IPS DF 19.7 (cell line): ENCODE results near the gene SLC35A3.
"Not testable (repeated sequence)": the region's sequence is repeated elsewhere in the genome, so short reads cannot be mapped to it uniquely, and the experiment has no call there.

ENCODE experiments used
- DNase-seq: peaks from one replicate; pipeline ENCODE4 v3.0.0-alpha.2; 2013; ENCODE audit warnings: low read depth, low spot score

The SLC35A3 gene

DNA sequence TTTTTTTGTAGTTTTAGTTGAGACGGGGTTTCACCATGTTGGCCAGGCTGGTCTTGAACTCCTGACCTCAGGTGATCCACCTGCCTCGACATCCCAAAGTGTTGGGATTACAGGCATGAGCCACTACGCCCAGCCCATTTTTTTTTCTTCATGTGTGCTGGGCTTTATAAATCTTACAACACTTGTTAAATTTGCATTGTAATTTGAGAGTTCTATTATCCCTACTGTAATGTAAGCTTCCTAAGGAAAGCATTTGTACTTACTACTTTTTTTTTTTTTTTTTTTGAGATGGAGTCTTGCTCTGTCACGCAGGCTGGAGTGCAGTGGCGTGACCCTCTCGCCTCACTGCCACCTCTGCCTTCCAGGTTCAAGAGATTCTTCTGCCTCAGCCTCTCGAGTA is 2.3 kb downstream of the SLC35A3 start:
- DNase-seq = not testable (repeated sequence)

DNA sequence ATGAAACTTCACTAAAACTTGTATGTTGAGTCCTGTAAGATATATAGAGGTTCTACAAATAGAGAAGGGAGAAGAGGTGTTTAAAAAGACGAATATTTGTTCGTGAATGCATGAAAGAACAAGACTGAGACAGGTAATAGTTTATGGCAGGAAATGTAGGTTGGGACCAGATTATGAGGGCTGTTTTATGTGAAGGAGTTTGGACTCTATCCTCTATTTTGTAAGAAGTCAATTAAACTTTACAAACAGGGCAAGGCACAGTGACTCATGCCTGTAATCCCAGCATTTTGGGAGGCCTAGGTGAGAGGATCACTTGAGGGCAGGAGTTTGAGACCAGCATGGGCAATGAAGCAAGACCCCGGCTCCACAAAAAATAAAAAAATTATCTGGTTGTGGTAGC is 5.7 kb downstream of the SLC35A3 start:
- no peak for DNase-seq

DNA sequence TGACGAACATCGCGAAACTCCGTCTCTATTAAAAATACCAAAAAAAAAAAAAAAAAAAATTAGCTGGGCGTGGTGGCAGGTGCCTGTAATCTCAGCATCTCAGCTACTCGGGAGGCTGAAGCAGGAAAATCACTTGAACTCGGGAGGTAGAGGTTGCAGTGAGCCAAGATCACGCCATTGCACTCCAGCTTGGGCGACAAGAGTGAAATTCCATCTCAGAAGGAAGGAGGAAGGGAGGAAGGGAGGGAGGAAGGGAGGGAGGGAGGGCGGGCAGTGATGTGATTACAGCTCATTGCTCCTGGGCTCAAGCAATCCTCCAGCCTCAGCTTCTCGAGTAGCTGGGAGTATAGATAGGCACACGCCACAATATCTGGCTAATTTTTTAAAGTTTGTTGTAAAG is 7.5 kb downstream of the SLC35A3 start:
- not testable (repeated sequence) for DNase-seq

DNA sequence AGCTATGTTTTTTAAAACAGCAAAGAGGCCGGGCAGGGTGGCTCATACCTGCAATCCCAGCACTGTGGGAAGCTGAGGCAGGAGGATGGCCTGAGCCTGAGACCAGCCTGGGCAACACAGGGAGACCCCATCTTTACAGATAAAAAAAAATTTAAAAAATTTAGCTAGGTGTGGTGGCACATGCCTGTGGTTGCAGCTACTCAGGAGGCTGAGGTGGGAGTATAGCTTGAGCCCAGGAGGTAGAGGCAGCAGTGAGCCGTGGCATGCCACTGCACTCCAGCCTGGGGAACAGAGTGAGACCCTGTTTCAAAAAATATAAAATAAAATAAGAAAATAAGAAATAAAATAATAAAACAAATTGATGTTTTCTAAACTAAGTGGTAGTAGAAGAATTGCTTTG is 8.4 kb downstream of the SLC35A3 start:
- DNase-seq = no peak

DNA sequence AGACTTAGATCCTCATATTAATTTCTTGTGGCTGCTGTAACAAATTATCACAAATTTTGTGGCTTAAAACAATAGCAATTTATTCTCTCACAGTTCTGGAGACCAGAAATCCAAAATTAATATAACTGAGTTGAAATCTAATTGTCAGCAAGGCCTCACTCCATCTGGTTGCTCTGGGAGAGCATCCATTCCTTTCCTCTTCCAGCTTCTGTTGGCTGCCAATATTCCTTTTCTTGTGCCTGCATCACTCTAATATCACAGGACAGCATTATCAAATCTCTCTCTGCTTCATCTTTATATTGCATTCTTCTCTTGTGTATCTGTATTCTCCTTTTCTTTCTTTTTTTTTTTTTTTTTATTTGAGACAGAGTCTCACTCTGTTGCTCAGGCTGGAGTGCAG is 9.3 kb downstream of the SLC35A3 start:
- no peak for DNase-seq

DNA sequence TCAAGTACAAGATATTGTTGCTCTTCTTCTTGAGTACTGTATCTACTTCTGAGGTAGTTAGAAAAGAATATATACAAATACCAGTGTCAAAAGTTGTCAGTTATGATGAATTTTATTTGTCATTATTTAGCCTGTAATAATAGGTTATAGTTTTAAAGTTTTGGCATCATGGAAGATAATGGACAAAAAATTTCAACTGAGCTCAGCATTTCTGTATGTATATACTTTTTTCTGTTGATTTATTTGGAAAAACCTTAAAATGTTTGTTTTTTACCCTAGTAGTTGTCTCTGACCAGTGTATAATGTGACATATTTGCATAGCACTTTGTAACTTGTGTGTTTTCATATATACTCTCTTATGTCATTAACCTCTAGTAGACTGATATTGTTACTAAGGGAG is 11.1 kb downstream of the SLC35A3 start:
- no peak for DNase-seq

DNA sequence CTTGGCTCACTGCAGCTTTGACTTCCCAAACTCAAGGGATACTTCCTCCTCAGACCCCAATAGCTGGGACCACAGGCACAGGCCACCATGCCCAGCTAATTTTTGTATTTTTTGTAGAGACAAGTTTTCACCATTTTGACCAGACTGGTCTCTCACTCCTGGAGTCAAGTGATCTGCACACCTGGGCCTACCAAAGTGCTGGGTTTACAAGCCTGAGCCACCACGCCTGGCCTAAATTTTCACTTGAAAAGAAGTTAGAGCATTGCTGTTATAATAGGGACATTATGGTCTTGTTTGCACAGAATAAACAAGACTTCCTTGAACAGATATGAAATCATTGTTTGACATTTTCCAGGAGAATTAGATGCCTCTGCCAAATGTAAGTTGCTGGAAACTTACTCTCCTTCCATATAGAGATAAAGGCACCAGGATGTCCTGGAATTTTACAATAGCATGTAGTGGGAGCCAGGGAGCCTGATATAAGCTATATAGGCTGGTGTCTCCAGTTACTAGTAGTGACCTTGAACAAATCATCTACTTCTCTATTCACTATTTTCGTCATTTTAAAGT is 16.9 kb downstream of the SLC35A3 start:
- DNase-seq = no peak

DNA sequence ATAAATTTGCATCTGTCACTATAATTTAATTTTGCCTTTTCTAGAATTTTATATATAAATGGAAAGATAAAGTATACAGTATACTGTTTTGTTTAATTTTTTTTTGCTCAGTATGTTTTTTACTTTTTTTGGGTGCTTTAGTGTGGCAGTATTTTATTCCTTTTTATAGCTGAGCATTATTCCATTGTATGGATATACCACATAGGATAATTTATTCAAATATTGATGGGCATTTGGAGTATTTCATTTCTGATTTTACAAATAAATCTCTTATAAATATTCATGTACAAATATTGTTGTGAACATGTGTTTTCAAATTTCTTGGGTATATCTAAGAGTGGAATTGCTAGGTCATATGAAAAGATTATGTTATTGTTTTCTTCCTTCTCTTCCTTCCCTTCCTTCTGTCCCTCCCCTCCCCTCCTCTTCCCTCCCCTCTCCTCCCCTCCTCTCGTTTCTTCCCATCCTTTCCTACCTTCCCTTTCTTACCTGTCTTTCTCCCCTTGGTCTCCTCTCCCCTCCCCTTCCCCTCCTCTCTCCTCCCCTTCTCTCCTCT is 18.5 kb downstream of the SLC35A3 start:
- DNase-seq = no peak

DNA sequence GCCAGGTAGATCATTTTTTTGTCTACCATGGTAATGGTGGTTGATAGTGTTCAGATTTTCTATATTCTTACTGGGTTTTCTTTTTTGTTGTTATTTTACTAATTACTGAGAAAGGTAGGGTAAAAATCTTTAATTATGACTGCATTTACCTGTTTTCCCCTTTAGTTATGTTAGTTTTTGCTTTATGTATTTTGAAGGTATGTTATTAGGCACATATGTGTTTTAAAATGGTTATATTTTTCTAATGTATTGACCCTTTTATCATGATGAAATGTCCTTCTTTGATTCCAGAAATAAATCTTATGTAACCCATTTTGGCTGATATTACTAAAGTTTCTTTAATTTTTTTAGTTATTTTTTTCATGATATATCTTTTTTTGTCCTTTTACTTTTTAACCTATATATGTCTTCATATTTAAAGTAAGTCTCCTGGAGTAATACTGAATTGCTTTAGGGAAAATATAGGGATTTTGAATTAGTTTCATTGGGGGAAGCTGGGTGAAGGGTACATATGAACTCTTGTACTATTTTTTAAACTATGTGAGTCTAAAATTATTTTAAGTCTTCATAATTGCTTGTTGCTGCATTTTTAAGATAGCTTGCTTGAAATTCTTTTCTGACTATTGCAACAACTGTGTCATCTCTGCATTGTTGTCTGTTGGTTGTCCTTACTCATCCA is 22.4 kb downstream of the SLC35A3 start:
- no peak for DNase-seq

DNA sequence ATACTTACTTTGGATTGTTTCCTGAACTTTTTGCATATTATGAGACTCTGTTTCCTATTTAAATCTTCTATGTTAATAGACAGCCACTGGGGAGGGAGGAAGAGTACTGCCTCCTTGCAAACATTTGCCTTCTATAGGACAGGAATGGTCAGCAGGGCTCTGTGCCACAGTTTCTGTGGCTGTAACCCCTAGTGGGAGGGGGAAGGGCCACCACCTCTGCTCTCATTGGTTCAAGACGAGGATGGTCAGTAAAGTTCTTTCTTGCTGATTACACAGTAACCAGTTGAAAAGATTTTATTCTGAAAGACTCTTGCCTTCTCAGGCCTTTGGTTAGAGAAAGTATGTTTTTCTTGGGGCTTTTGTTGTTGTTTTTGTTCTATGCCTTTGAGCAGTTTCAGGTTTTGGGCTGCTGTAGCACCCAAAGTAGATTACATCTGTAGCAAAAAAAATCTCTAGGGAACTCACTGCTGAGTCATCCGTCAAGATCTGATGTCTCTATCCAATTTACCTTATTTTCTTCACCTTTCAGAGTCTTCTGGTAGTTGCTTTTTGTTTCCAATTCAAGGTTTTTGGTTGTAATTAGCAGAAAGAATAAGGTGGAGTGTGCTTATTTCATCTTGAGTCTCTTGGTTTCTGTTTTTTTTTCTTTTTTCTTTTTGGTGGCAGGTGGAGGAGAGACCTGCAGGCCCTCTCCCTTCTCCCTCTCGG is 23.1 kb downstream of the SLC35A3 start:
- no peak for DNase-seq

DNA sequence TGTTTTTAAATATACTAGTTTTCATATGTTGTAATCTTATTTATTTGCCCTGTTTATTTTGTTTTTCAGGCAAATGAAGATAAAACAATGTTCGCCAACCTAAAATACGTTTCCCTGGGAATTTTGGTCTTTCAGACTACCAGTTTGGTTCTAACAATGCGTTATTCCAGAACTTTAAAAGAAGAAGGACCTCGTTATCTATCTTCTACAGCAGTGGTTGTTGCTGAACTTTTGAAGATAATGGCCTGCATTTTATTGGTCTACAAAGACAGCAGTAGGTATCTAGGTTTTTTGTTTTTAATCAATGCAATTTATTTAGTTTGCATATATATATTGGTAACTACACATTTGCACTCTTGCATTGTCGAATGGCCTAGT is 23.7 kb downstream of the SLC35A3 start:
- no peak for DNase-seq

DNA sequence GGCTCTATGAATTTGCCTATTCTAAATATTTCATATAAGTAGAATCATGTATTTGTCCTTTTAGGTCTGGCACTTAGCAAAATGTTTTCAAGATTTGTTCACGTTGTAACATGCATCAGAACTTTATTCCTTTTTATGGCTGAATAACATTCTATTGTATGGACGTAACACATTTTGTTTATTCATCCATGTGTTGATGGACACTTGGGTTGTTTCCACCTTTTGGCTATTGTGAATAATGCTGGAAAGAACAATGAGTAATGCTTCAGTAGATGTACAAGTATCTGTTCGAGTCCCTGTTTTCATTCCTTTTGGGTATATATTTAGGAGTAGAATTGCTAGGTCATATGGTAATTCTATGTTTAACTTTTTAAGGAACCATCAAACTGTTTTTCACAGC is 24.7 kb downstream of the SLC35A3 start:
- DNase-seq = no peak

DNA sequence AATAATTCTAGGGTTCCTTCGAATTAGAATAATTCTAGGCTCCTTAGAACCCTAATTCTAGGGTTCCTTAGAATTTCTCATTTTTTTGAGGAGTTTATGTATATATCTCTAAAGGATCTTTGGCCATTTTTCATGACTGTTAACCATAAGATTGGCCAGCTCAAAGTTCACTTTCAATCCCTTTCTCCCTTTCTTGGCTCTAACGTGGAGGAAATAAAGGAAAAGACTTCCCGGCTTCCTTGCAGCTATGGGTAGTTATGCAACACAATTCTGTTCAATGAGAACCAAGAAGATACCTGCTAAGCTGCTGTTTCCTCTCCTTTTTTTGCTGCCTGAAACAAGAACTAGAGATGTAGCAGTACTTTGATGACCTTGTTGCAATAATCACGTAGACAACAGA is 27.2 kb downstream of the SLC35A3 start:
- no peak for DNase-seq

DNA sequence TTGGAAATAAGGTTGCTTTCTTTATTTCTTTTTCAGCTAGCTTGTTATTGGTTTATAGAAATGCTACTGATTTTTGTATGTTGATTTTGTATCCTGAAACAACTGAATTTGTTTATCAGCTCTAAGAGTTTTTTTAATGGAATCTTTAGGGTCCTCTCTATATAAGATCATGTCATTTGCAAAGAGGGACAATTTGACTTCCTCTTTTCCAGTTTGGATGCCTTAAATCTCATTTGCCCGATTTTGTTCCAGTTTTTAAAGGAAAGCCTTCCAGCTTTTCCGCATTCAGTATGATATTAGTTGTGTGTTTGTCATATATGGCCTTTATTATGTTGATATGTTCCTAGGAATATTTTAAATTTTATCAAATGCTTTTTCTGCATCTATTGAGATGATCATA is 31.7 kb downstream of the SLC35A3 start:
- DNase-seq = no peak

DNA sequence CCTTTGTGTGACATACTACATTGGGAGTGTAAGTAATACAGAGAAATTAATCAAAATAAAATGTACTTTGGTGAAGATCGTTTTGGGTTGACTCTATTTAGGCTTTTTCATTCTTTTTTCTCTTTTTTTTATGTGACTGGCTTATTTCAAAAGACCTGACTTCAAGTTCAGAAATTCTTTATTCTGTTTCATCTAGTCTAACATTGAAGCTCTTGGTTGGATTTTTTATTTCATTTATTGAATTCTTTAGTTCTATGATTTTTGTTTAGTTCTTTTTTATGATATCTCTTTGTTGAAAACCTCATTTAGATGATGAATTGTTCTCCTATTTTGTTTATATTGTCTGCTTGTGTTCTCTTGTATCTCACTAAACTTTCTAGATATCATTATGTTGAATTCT is 35.6 kb downstream of the SLC35A3 start:
- no peak for DNase-seq

DNA sequence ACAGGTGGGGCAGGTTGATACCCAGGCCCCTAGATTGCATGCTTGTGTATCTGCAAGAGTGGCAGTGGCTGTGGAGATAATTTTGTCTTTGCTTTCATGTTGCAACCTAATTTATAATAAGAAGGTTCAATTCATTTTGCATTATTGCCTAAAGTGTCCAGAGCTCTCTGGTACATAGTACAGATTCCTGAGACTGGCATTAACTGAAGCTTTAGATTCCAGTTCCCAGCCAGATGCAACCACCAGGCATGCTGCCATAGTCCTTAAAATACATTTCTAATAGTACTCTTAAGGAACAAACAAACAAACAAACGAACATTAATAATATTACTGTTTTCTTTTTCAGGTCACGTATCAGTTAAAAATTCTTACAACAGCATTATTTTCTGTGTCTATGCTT is 36.9 kb downstream of the SLC35A3 start:
- DNase-seq = no peak

DNA sequence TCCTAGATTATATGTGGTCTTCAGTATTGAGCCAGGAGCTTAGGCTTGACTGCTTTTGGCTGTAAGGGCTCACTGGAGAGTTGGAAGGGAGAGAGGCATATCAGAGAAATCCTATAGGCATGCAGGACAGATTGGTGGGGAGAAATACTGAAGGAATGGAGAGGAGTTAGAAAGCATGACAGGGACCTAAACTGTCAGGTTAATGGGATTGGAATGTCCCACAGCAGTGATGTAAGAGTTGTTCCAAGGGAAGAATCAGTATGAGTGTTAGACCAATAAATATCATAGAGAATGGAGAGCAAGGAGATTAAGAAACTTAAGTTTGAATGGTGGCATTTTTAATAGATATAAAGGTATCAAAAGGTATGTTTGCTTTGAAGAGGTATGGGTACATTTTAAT is 39.7 kb downstream of the SLC35A3 start:
- no peak for DNase-seq

DNA sequence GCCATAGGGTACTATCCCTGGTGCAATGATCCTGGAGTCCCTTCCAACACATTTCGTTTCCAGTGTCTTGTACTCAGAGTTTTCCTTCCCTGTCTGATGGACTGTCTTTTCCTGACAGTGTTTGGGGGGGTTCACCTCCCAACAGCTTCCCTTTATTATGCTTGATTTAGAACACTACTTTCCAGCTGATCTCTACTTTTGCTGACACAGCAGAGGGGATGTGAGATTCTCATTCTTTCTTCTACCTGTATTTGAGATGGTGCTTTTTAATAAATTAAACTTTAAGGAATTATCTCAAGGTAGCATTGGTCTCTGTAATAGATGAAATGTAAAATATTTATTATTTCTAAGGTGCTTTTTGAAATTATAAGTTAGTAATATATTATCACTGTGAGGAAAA is 41.0 kb downstream of the SLC35A3 start:
- DNase-seq = no peak

DNA sequence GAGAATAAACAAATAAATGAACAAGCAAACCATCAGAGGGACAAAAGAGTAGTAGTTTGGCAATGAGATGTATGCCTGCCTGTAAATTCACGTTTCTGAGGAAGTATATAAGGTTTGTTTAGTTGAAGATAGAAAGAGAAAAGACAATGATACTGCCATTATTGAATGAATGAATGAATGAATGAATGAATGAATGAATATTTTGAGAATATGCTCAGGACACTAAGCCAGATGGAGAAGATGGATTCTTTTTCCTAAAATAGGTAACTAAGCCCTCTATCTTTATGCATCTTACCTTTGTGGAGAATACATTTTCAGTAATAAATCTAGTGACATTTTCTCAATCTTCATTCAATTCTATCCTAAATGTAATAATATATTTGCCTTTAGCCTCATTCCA is 49.4 kb downstream of the SLC35A3 start:
- no peak for DNase-seq

DNA sequence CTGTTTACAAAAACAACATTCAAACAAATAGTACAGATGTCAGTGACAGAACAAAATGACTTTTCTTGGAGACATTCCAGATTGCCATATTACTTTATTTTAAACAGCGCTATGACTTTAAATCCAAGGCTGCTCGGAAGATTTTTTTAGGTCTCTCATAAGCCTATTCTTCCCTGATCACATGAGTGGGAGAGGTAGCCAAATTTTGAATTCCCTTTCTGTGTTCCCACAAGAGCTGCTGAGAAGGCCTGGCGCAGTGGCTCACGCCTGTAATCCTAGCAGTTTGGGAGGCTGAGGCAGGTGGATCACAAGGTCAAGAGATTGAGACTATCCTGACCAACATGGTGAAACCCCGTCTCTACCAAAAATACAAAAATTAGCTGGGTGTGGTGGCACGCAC is 53.7 kb downstream of the SLC35A3 start:
- no peak for DNase-seq

DNA sequence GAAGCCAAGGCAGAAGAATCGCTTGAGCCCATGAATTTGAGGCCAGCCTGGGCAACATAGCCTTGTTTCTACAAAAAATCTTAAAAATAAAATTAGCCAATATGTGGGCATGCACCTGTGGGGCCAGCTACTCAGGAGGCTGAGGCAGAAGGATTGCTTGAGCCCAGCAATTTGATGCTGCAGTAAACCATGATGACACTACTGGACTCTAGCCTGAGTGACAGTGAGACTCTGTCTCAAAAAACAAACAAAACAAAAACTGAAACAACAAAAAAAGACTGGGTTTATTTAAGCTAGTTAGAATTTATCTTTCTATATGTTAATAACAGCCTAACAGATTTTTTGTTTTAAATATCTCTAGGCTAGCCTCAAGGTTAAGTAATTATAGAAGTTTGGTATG is 57.4 kb downstream of the SLC35A3 start:
- no peak for DNase-seq

DNA sequence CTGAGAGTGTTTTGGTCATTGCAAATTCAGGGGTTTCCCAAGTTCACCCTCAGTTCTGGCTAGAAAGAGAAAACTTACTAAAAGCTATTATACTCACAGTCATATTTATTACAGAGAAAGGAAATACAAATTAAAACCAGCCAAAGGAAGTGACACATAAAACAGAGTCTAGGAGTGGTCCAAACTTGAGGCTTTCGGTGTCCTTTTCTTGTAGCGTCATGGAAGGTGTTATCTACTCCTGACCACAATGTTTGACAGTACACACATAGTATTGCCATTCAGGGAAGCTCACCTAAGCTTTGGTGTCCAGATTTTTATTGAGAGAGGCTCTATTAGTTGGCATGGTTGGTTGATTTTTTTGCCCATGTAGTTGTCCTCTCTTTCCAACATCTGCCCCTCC is 59.0 kb downstream of the SLC35A3 start:
- no peak for DNase-seq

DNA sequence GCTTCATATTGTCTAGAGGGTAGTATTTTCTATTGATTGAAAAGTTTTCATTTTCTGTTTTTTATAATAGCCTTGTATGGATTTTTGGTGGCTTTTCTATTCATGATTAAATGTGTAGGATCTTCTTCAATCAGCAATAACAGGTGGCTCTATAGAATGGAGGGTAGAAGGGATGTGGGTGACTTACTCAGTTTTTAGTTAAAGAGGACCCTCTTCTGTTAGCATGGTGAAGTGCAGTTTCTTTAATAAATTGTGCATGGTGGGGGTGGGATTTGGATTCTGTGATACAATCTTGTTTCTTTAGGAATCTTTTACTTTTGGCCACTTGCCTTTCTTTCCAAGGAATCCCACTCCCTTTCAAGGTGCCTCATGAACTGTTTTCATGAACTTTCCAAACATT is 64.7 kb downstream of the SLC35A3 start:
- DNase-seq = no peak
